ENCODE results near the gene COPA.

The COPA gene

DNA sequence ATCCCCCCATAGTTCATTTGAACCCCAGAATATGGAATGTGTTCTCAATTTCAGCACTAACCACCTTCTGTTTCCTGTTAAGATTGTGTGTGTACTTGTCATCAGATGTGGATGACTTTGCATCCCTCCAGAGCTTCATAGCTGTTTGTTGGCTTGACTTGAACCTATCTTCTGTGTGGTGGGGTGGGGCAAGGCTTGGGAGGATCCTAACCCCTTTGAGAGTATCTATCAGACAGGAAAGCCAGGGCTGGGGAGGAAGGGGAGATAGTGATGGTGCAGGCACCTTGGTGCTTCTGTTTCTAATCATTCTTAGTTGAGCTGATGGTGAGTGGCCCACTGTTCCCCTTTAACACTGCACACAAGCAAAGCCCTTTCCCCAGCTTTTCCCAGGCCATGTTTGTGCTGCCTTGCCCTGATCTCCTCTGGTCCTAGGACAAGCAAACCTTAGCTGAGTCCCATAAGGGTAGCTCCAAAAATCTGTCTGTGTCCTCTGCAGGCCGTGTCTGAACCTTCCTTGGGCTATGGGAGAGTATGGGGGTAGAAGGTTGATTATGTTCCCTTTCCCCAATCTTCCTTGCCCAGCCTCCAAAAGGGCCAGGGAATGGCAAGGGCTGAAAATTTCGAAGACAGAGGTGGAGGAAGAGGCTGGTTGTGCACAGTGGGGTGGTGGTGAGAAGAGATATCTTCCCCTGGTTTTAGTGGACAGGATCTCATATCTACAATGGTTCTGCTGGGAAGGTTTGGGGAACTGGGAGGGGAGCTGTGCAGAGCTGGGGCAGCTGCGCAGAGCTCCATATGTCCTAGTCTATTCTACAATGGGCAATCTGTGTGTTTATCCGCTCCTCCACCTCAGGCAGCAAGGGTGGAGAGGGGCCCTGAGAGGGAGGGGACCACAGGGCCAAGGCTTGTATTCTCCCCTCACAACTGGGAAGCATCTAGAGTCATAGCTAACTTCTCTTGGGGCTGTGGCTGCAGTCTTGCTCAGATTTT, 25.2 kb upstream of the COPA start:
- Histone ChIP-seq H3K27ac (ENCODE audit: insufficient read depth in 1 of 2, low read depth in 1 of 2, low read length in 2 of 2, poor library complexity in 1 of 2, severe bottlenecking in 2 of 2) (no peak overlapping the region), H3K4me1 (ENCODE audit: control extremely low read depth in 1 of 4, control insufficient read depth in 4 of 4, insufficient read depth in 4 of 4, low read length in 3 of 4) (peaks cover 2 to 17% (median 13%) of the 10 kb centered on the region in 4 experiments), H3K36me3 (ENCODE audit: control insufficient read depth in 4 of 4, insufficient read depth in 4 of 4, low read length in 3 of 4) (no peaks in the 10 kb centered on the region), H3K27me3 (replicated peaks in 2 of 5; ENCODE audit: control insufficient read depth in 4 of 5, insufficient read depth in 5 of 5, low read length in 4 of 5) (no peaks in the 10 kb centered on the region), H3K4me3 (ENCODE audit: control insufficient read depth in 1 of 7, extremely low read depth in 1 of 7, insufficient read depth in 4 of 7, low read depth in 2 of 7, low read length in 6 of 7) (no peak overlapping the region), H3K9me3 (ENCODE audit: control extremely low read depth in 1 of 5, control insufficient read depth in 4 of 5, insufficient read depth in 2 of 5, low read depth in 1 of 5, low read length in 4 of 5) (no peaks in the 10 kb centered on the region)
- ChIA-PET POLR2A (interaction anchor here (0.5 to 0.7 kb wide), 2 partner anchors 10 to 113 kb away, joined by 3 read pairs; no protein-coding TSS in a partner anchor), CTCF (interaction anchor here (0.8 to 26.0 kb wide), 9 partner anchors 9 to 77 kb away, joined by 3 to 437 read pairs (median 6); no protein-coding TSS in a partner anchor)
- peak; percentile 52 to 94 (median 91) for DNase-seq
- WGBS (ENCODE audit: insufficient coverage), result 88% methylated on average over 1 of the region's 4 CpGs

DNA sequence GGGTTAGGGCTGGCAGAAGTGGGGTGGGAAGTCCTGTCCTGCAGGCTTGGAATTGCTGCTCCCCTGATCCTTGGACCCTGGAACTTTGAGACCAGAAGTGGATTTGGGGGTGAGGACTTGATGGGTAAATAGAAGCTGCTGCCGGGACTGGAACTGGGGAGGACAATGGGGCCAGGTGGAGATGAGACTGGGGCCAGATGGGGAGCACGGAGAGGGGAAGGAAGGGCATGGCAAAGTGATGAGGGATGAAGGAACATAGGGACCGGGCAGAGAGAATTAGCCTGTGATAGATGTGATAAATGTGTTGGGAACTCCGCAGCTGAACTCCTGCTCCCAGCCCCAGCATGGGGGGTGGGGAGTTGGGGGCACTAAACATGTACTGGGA, 24.5 kb upstream of the COPA start:
- H3K9me3 ChIP-seq (ENCODE audit: control extremely low read depth in 1 of 5, control insufficient read depth in 4 of 5, insufficient read depth in 2 of 5, low read depth in 1 of 5, low read length in 4 of 5), result no peaks in the 10 kb centered on the region
- H3K36me3 ChIP-seq (ENCODE audit: control insufficient read depth in 4 of 4, insufficient read depth in 4 of 4, low read length in 3 of 4), result no peaks in the 10 kb centered on the region
- H3K27me3 ChIP-seq (replicated peaks in 2 of 5; ENCODE audit: control insufficient read depth in 4 of 5, insufficient read depth in 5 of 5, low read length in 4 of 5), result no peaks in the 10 kb centered on the region
- POLR2A ChIA-PET, result interaction anchor here (0.5 kb wide), 1 partner anchor 113 kb away, joined by 3 read pairs; no protein-coding TSS in a partner anchor
- no peak overlapping the region for H3K27ac ChIP-seq (ENCODE audit: insufficient read depth in 1 of 2, low read depth in 1 of 2, low read length in 2 of 2, poor library complexity in 1 of 2, severe bottlenecking in 2 of 2)
- CTCF ChIA-PET, result interaction anchor here (1.2 to 26.0 kb wide), 7 partner anchors 10 to 76 kb away, joined by 3 to 437 read pairs (median 7); no protein-coding TSS in a partner anchor
- no peak for DNase-seq
- WGBS (ENCODE audit: insufficient coverage), result 36% methylated on average over 2 of the region's 4 CpGs
- no peak overlapping the region for H3K4me3 ChIP-seq (ENCODE audit: control insufficient read depth in 1 of 7, extremely low read depth in 1 of 7, insufficient read depth in 4 of 7, low read depth in 2 of 7, low read length in 6 of 7)
- H3K4me1 ChIP-seq (ENCODE audit: control extremely low read depth in 1 of 4, control insufficient read depth in 4 of 4, insufficient read depth in 4 of 4, low read length in 3 of 4), result peaks cover 2 to 17% (median 13%) of the 10 kb centered on the region in 4 experiments

DNA sequence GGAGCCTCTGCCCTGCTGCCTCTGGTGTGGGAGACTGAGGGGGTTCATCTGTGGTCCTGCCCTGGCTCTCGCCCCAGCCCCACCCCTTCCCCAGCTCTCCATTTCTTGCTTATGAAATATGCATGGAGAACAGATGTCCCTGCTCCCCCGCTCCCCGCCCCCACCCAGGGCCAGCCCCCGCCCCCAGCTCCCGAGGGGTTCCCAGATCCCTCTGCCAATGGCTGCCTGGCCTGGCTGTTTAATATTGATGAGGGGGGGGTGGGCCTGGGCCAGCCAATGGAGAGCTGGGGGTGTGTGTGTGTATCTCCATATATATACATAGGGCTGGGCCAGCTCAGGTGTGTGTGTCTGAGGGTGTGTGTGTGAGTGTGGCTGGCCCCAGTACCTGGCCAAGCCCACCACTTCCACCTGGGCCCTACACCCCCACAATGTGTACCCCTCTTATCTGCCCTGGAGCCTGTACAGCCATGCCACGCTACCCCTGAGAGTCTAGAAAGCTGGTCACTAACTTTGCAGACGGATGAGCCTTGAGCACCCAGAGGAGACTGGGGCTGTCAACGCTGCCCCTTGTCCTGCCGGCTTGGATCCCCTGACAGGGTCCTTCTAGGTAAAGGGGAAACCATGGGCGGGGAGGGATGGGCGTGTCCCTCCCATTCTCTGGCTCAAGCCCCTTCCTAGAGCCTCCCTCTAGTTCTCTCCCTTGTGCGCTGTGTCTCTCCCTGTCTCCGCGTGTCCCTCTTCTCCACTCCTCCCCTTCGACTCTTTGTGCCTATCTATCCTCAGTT, 23.9 kb upstream of the COPA start, which contains the start of gene NHLH1:
Gene NHLH1 (plus strand): TSS at position 341 of the 785 bp plus-strand sequence. CDS start 3,661 bp downstream, outside the sequence.
- H3K4me1 ChIP-seq (ENCODE audit: control extremely low read depth in 1 of 4, control insufficient read depth in 4 of 4, insufficient read depth in 4 of 4, low read length in 3 of 4), result peaks cover 2 to 17% (median 13%) of the 10 kb centered on the region in 4 experiments
- CTCF ChIA-PET, result interaction anchor here (0.9 to 26.0 kb wide), 6 partner anchors 10 to 281 kb away, joined by 4 to 437 read pairs (median 12); no protein-coding TSS in a partner anchor

DNA sequence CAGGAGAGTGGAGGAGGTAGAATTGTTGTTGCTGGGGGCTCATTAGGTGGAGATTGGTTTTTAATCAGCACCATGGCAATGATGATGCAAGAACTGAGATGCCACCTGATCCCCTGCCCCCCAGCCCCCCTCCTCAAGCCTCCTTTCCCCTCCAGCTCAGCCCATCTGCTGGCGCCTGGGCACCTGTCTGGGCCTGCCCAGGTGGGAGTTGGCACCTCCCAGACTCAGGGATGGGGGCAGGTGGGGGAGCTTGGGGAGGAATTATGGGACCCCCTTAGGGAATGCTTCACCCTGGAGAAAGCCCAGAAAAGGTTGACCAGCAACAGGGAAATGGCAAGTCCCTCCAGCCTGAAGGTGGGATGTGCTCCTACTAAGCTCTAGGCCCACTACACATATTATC, 22.3 kb upstream of the COPA start:
- no CpG with 5 or more reads among the region's 1 CpG for WGBS (ENCODE audit: insufficient coverage)
- H3K4me3 ChIP-seq (ENCODE audit: control insufficient read depth in 1 of 7, extremely low read depth in 1 of 7, insufficient read depth in 4 of 7, low read depth in 2 of 7, low read length in 6 of 7), result no peak overlapping the region
- no peaks in the 10 kb centered on the region for H3K27me3 ChIP-seq (replicated peaks in 2 of 5; ENCODE audit: control insufficient read depth in 4 of 5, insufficient read depth in 5 of 5, low read length in 4 of 5)
- peaks cover 2 to 17% (median 13%) of the 10 kb centered on the region in 4 experiments for H3K4me1 ChIP-seq (ENCODE audit: control extremely low read depth in 1 of 4, control insufficient read depth in 4 of 4, insufficient read depth in 4 of 4, low read length in 3 of 4)
- ChIA-PET POLR2A (no interaction called here), CTCF (interaction anchor here (1.1 to 26.0 kb wide), 3 partner anchors 10 to 14 kb away, joined by 3 to 437 read pairs (median 26); no protein-coding TSS in a partner anchor)
- H3K36me3 ChIP-seq (ENCODE audit: control insufficient read depth in 4 of 4, insufficient read depth in 4 of 4, low read length in 3 of 4), result peaks cover 6 to 13% (median 8%) of the 10 kb centered on the region in 4 experiments
- no peak for DNase-seq
- H3K27ac ChIP-seq (ENCODE audit: insufficient read depth in 1 of 2, low read depth in 1 of 2, low read length in 2 of 2, poor library complexity in 1 of 2, severe bottlenecking in 2 of 2), result no peak overlapping the region
- no peaks in the 10 kb centered on the region for H3K9me3 ChIP-seq (ENCODE audit: control extremely low read depth in 1 of 5, control insufficient read depth in 4 of 5, insufficient read depth in 2 of 5, low read depth in 1 of 5, low read length in 4 of 5)

More for the DNA sequence above, 23.9 kb upstream of the COPA start, which contains the start of gene NHLH1:
- no peak within 1 kb of the TSS for H3K27ac ChIP-seq (ENCODE audit: insufficient read depth in 1 of 2, low read depth in 1 of 2, low read length in 2 of 2, poor library complexity in 1 of 2, severe bottlenecking in 2 of 2)
- no peak within 1 kb of the TSS for H3K4me3 ChIP-seq (ENCODE audit: control insufficient read depth in 1 of 7, extremely low read depth in 1 of 7, insufficient read depth in 4 of 7, low read depth in 2 of 7, low read length in 6 of 7)
- POLR2A ChIA-PET, result no interaction called here
- WGBS (ENCODE audit: insufficient coverage), result 99% methylated on average over 7 of the region's 15 CpGs
- H3K27me3 ChIP-seq (replicated peaks in 2 of 5; ENCODE audit: control insufficient read depth in 4 of 5, insufficient read depth in 5 of 5, low read length in 4 of 5), result no peaks in the 10 kb centered on the region
- no peaks in the 10 kb centered on the region for H3K36me3 ChIP-seq (ENCODE audit: control insufficient read depth in 4 of 4, insufficient read depth in 4 of 4, low read length in 3 of 4)
- H3K9me3 ChIP-seq (ENCODE audit: control extremely low read depth in 1 of 5, control insufficient read depth in 4 of 5, insufficient read depth in 2 of 5, low read depth in 1 of 5, low read length in 4 of 5), result no peaks in the 10 kb centered on the region
- peak in 1 of 3 donors; percentile 1 for DNase-seq

DNA sequence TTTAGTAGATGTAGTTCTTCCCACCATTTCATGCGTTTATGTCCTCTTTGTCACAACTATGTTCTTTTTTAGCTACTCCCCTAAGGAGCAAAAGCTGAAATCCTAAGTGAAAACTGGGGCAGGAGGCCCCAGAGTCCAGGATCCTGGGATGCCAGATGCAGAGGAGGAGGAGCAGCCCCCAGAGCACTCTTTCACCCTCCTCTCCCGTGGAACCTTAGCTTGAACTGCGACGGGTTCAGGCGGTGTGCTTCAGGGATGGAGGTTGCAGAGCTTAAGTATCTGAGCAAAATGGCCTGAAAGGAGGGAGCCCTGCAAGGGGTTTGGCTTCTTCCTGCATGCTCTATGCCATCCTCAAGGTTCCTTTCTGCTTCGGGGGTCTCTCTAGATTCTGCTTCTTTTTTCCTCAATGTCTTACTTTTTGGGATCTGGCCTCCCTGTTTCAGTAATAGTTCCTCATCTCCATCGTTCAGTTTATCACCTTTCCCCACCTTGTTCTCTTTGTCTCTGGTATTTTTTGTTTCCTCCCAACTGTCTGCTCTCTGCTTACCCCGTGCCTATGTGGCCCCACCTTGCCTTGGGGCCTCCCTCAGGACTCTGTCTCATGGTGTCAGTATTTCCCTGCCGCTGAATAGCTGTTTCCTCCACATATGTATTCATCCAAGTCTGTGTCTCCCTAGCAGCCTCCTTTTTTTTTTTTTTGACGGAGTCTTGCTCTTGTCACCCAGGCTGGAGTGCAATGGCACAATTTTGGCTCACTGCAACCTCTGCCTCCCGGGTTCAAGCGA, 21.1 kb upstream of the COPA start:
- 76% methylated on average over 7 of the region's 12 CpGs for WGBS (ENCODE audit: insufficient coverage)
- H3K36me3 ChIP-seq (ENCODE audit: control insufficient read depth in 4 of 4, insufficient read depth in 4 of 4, low read length in 3 of 4), result peaks cover 11 to 19% (median 17%) of the 10 kb centered on the region in 4 experiments
- no peak overlapping the region for H3K27ac ChIP-seq (ENCODE audit: insufficient read depth in 1 of 2, low read depth in 1 of 2, low read length in 2 of 2, poor library complexity in 1 of 2, severe bottlenecking in 2 of 2)
- ChIA-PET CTCF (interaction anchor here (2.6 to 26.0 kb wide), 3 partner anchors 9 to 13 kb away, joined by 26 to 437 read pairs (median 35); no protein-coding TSS in a partner anchor), POLR2A (no interaction called here)
- no peaks in the 10 kb centered on the region for H3K9me3 ChIP-seq (ENCODE audit: control extremely low read depth in 1 of 5, control insufficient read depth in 4 of 5, insufficient read depth in 2 of 5, low read depth in 1 of 5, low read length in 4 of 5)
- H3K27me3 ChIP-seq (replicated peaks in 2 of 5; ENCODE audit: control insufficient read depth in 4 of 5, insufficient read depth in 5 of 5, low read length in 4 of 5), result no peaks in the 10 kb centered on the region
- no peak overlapping the region for H3K4me3 ChIP-seq (ENCODE audit: control insufficient read depth in 1 of 7, extremely low read depth in 1 of 7, insufficient read depth in 4 of 7, low read depth in 2 of 7, low read length in 6 of 7)
- peaks cover 2 to 17% (median 13%) of the 10 kb centered on the region in 4 experiments for H3K4me1 ChIP-seq (ENCODE audit: control extremely low read depth in 1 of 4, control insufficient read depth in 4 of 4, insufficient read depth in 4 of 4, low read length in 3 of 4)
- no peak for DNase-seq

DNA sequence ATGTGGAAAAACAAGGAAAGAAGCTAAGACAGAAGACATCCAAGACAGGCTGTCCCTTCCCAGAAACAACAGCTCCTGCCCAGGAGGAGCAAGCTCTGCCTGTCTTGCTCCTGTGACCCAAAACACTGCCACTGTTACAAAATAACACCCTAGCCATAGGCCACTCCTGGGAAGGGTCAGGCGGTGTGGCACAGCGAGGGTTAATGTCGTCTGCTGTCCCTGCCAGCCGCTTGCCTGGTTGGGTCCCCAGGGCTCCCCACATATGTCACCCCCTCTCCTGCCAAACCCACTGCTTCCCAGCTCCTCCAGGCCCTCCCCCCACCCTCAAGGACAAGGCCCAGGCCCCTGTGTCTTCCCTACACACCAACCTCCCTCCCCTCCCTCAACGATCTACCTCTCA, 20.0 kb upstream of the COPA start:
- H3K4me1 ChIP-seq (ENCODE audit: control extremely low read depth in 1 of 4, control insufficient read depth in 4 of 4, insufficient read depth in 4 of 4, low read length in 3 of 4), result peaks cover 2 to 10% (median 6%) of the 10 kb centered on the region in 4 experiments
- CTCF ChIA-PET, result interaction anchor here (2.8 to 26.0 kb wide), 2 partner anchors 10 to 14 kb away, joined by 35 to 437 read pairs; no protein-coding TSS in a partner anchor
- H3K27ac ChIP-seq (ENCODE audit: insufficient read depth in 1 of 2, low read depth in 1 of 2, low read length in 2 of 2, poor library complexity in 1 of 2, severe bottlenecking in 2 of 2), result no peak overlapping the region
- POLR2A ChIA-PET, result no interaction called here
- H3K4me3 ChIP-seq (ENCODE audit: control insufficient read depth in 1 of 7, extremely low read depth in 1 of 7, insufficient read depth in 4 of 7, low read depth in 2 of 7, low read length in 6 of 7), result no peak overlapping the region
- 90% methylated on average over 4 of the region's 5 CpGs for WGBS (ENCODE audit: insufficient coverage)
- H3K36me3 ChIP-seq (ENCODE audit: control insufficient read depth in 4 of 4, insufficient read depth in 4 of 4, low read length in 3 of 4), result peaks cover 11 to 26% (median 24%) of the 10 kb centered on the region in 4 experiments
- no peaks in the 10 kb centered on the region for H3K27me3 ChIP-seq (replicated peaks in 2 of 5; ENCODE audit: control insufficient read depth in 4 of 5, insufficient read depth in 5 of 5, low read length in 4 of 5)
- no peaks in the 10 kb centered on the region for H3K9me3 ChIP-seq (ENCODE audit: control extremely low read depth in 1 of 5, control insufficient read depth in 4 of 5, insufficient read depth in 2 of 5, low read depth in 1 of 5, low read length in 4 of 5)
- DNase-seq, result no peak

Measured in common myeloid progenitor, CD34-positive (primary cell).